Glutamatergic neuron (in vitro differentiated cells): ENCODE measurements around the gene GSTM2. TPM values are rescaled to one million over a fixed set of nuclear protein-coding genes. Genes with fewer than 3 reads are reported as not detected.
A peak's percentile ranks its signal among the peaks of the same experiment; 100 is the strongest.

ENCODE experiments used
- DNase-seq: peaks from one replicate; pipeline ENCODE4 v3.0.0; 2022
- H3K27ac Mint-ChIP-seq: one replicate; pipeline ENCODE4 v1.8.0; 2020; ENCODE audit warnings: mild to moderate bottlenecking, mixed read lengths, inconsistent platforms; ENCODE audit not compliant: unreplicated experiment
- H3K27me3 Mint-ChIP-seq: one replicate; pipeline ENCODE4 v1.8.0; 2020; ENCODE audit warnings: mild to moderate bottlenecking, moderate library complexity, mixed read lengths, inconsistent platforms; ENCODE audit not compliant: unreplicated experiment
- H3K36me3 Mint-ChIP-seq: one replicate; pipeline ENCODE4 v1.8.0; 2020; ENCODE audit warnings: mild to moderate bottlenecking, mixed read lengths, inconsistent platforms; ENCODE audit not compliant: unreplicated experiment
- H3K4me1 Mint-ChIP-seq: one replicate; pipeline ENCODE4 v1.8.0; 2020; ENCODE audit warnings: mild to moderate bottlenecking, low read depth, mixed read lengths, inconsistent platforms; ENCODE audit not compliant: unreplicated experiment
- H3K4me3 Mint-ChIP-seq: one replicate; pipeline ENCODE4 v1.8.0; 2020; ENCODE audit warnings: mild to moderate bottlenecking, mixed read lengths, inconsistent platforms; ENCODE audit not compliant: unreplicated experiment
- H3K9me3 Mint-ChIP-seq: one replicate; pipeline ENCODE4 v1.8.0; 2020; ENCODE audit warnings: mild to moderate bottlenecking, moderate library complexity, mixed read lengths, inconsistent platforms; ENCODE audit not compliant: unreplicated experiment
- total RNA-seq: library from RNA; stranded (reverse); fragmentation: NEBNext Ultra II Directional; extraction: Animal tissue kit (Norgen Biotek cat#: 25700); gene quantifications from one replicate; pipeline ENCODE4 v1.2.1, GENCODE V29; 2021; ENCODE audit not compliant: unreplicated experiment
- TF ChIP-seq, protein P1 (sequence below): fragments of 200-600 bp; sonication (generic); IDR thresholded peaks from one replicate; pipeline ENCODE4 v1.5.0; 2021; ENCODE audit not compliant: partially characterized antibody, unreplicated experiment

The GSTM2 gene
- total RNA-seq, 1 donor from 2014 or later: 33.6 TPM

DNA sequence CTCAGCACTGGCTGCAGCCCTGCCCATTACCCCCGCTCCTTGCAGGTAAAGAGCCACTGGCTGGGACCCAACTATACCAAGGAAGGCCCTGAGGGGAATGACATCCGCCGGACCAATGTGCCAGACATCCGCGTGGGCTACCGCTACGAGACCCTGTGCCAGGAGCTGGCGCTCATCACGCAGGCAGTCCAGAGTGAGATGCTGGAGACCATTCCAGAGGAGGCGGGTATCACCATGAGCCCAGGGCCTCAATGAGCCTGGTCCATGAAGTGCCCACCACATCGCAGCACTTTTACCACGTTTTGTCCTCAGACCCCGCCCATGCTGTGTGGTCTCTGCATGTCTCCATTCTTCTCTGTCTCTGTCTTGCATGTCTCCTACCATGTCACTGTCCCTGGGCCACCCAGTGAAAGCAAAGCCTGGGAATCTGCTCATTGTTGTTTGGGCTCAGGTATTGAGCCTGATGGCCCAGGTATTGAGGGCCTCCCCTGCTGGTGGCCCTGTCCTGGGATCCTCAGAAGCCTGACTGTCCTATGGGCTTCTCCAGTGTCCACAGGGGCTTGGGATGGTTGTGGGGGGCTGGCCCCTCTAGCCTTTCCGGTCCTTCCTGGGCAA lies 36.9 kb upstream of the GSTM2 start:
- Mint-ChIP-seq H3K27me3 (peaks cover 6% of the 10 kb centered on the region), H3K4me1 (peaks cover 7% of the 10 kb centered on the region), H3K9me3 (peaks cover 8% of the 10 kb centered on the region), H3K36me3 (no peaks in the 10 kb centered on the region), H3K4me3 (no peak overlapping the region), H3K27ac (no peak overlapping the region)
- DNase-seq: no peak
- TF ChIP-seq, protein P1, sequence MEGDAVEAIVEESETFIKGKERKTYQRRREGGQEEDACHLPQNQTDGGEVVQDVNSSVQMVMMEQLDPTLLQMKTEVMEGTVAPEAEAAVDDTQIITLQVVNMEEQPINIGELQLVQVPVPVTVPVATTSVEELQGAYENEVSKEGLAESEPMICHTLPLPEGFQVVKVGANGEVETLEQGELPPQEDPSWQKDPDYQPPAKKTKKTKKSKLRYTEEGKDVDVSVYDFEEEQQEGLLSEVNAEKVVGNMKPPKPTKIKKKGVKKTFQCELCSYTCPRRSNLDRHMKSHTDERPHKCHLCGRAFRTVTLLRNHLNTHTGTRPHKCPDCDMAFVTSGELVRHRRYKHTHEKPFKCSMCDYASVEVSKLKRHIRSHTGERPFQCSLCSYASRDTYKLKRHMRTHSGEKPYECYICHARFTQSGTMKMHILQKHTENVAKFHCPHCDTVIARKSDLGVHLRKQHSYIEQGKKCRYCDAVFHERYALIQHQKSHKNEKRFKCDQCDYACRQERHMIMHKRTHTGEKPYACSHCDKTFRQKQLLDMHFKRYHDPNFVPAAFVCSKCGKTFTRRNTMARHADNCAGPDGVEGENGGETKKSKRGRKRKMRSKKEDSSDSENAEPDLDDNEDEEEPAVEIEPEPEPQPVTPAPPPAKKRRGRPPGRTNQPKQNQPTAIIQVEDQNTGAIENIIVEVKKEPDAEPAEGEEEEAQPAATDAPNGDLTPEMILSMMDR: no peak

GRCh38 chr1:109631513-109632505 lies 36.0 kb upstream of the GSTM2 start:
- Mint-ChIP-seq H3K27me3 (peaks cover 6% of the 10 kb centered on the region), H3K4me3 (peak overlapping the region; percentile 16), H3K27ac (peak overlapping the region; percentile 77), H3K36me3 (no peaks in the 10 kb centered on the region), H3K4me1 (peaks cover 7% of the 10 kb centered on the region), H3K9me3 (peaks cover 8% of the 10 kb centered on the region)
- TF ChIP-seq, protein P1: no peak
- no peak for DNase-seq

- H3K36me3 Mint-ChIP-seq: no peaks in the 10 kb centered on the region
- H3K4me3 Mint-ChIP-seq: no peak overlapping the region
- peak; percentile 59 for DNase-seq
- TF ChIP-seq, protein P1: no peak
- H3K27me3 Mint-ChIP-seq: peaks cover 6% of the 10 kb centered on the region
- H3K4me1 Mint-ChIP-seq: peaks cover 7% of the 10 kb centered on the region
- peak overlapping the region; percentile 63 for H3K27ac Mint-ChIP-seq
- H3K9me3 Mint-ChIP-seq: peaks cover 8% of the 10 kb centered on the region
These were observed 35.0 kb upstream of the GSTM2 start for GRCh38 chr1:109632671-109633346.

DNA sequence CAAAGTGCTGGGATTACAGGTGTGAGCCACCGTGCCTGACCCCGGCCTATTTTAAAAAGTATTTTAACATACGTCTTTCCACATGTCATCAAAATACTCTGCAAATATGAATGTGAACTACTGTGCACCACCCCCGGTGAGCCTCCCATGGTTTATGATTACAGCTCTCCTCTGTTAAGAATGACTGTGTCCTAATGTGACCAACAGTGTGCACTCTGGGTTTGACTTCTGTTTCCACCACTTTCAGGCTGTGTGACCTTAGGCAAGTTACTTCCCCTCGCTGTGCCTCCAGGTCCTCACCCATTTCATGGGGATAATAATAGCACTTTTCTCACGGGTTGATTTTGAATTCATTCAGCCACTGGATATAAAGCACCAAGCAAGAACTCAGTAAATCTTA lies 33.6 kb upstream of the GSTM2 start:
- no peaks in the 10 kb centered on the region for H3K36me3 Mint-ChIP-seq
- no peak overlapping the region for H3K4me3 Mint-ChIP-seq
- TF ChIP-seq, protein P1: no peak
- H3K4me1 Mint-ChIP-seq: peaks cover 11% of the 10 kb centered on the region
- no peak overlapping the region for H3K27ac Mint-ChIP-seq
- DNase-seq: no peak
- H3K9me3 Mint-ChIP-seq: peaks cover 8% of the 10 kb centered on the region
- peaks cover 5% of the 10 kb centered on the region for H3K27me3 Mint-ChIP-seq
